H9 (cell line): ENCODE measurements around the gene THOP1. TPM values are rescaled to one million over a fixed set of nuclear protein-coding genes. Genes with fewer than 3 reads are reported as not detected.
A peak's percentile ranks its signal among the peaks of the same experiment; 100 is the strongest.
"Not testable (repeated sequence)": the region's sequence is repeated elsewhere in the genome, so short reads cannot be mapped to it uniquely, and the experiment has no call there.

Experiments
- DNase-seq: peaks from one replicate; pipeline ENCODE4 v3.0.0-alpha.2; 2017
- H2AFZ ChIP-seq: one replicate; pipeline ENCODE4 v1.6.1; 2013; ENCODE audit warnings: mild to moderate bottlenecking, low read length, control low read depth, moderate library complexity
- H2AK5ac ChIP-seq: 2 replicates; pipeline ENCODE4 v1.6.1; 2013; ENCODE audit warnings: low read length, control low read depth, mixed read lengths; ENCODE audit not compliant: insufficient read length
- H2BK120ac ChIP-seq: one replicate; pipeline ENCODE4 v1.6.1; 2013; ENCODE audit warnings: low read depth, mild to moderate bottlenecking, low read length, control low read depth, inconsistent platforms; ENCODE audit not compliant: poor library complexity, severe bottlenecking
- H2BK12ac ChIP-seq: 2 replicates; pipeline ENCODE4 v1.6.1; 2013; ENCODE audit warnings: low read length, control low read depth, mixed read lengths, low read depth; ENCODE audit not compliant: insufficient read length
- H2BK15ac ChIP-seq: 2 replicates; pipeline ENCODE4 v1.6.1; 2013; ENCODE audit warnings: low read depth, low read length, control low read depth
- H2BK20ac ChIP-seq: one replicate; pipeline ENCODE4 v1.6.1; 2013; ENCODE audit warnings: low read depth, mild to moderate bottlenecking, low read length, control low read depth, inconsistent platforms; ENCODE audit not compliant: poor library complexity, severe bottlenecking
- H2BK5ac ChIP-seq: 2 replicates; pipeline ENCODE4 v1.6.1; 2013; ENCODE audit warnings: low read length, control low read depth, mixed read lengths; ENCODE audit not compliant: insufficient read length
- H3K14ac ChIP-seq: 2 replicates; pipeline ENCODE4 v1.6.1; 2013; ENCODE audit warnings: low read length, control low read depth; ENCODE audit not compliant: insufficient read depth
- H3K18ac ChIP-seq: 2 replicates; pipeline ENCODE4 v1.6.1; 2013; ENCODE audit warnings: low read depth, mild to moderate bottlenecking, mixed read lengths, low read length, control low read depth; ENCODE audit not compliant: insufficient read length
- H3K23ac ChIP-seq: 2 replicates; pipeline ENCODE4 v1.6.1; 2013; ENCODE audit warnings: low read length, control low read depth, mixed read lengths, low read depth; ENCODE audit not compliant: insufficient read length
- H3K23me2 ChIP-seq: 2 replicates; pipeline ENCODE4 v1.6.1; 2013; ENCODE audit warnings: low read depth, mild to moderate bottlenecking, mixed read lengths, low read length, control low read depth; ENCODE audit not compliant: insufficient read length, poor library complexity, severe bottlenecking
- H3K27ac ChIP-seq: 2 replicates; pipeline ENCODE4 v1.5.1; 2013; ENCODE audit warnings: low read length, control low read depth, mixed read lengths, low read depth; ENCODE audit not compliant: insufficient read length
- H3K27me3 ChIP-seq: 2 replicates; pipeline ENCODE4 v1.6.1; 2013; ENCODE audit warnings: low read length, control low read depth, inconsistent platforms; ENCODE audit not compliant: insufficient read depth
- H3K4ac ChIP-seq: 2 replicates; pipeline ENCODE4 v1.6.1; 2013; ENCODE audit warnings: low read depth, mild to moderate bottlenecking, control low read depth, inconsistent platforms, low read length, moderate library complexity
- H3K4me1 ChIP-seq: 2 replicates; pipeline ENCODE4 v1.6.1; 2013; ENCODE audit warnings: low read length, control low read depth, inconsistent platforms; ENCODE audit not compliant: insufficient read depth
- H3K4me2 ChIP-seq: 2 replicates; pipeline ENCODE4 v1.6.1; 2013; ENCODE audit warnings: low read length, control low read depth, mixed read lengths; ENCODE audit not compliant: insufficient read length, insufficient read depth
- H3K56ac ChIP-seq: 2 replicates; pipeline ENCODE4 v1.6.1; 2013; ENCODE audit warnings: low read depth, mild to moderate bottlenecking, mixed read lengths, low read length, control low read depth; ENCODE audit not compliant: insufficient read length
- H3K79me1 ChIP-seq: 2 replicates; pipeline ENCODE4 v1.6.1; 2013; ENCODE audit warnings: low read depth, mild to moderate bottlenecking, moderate library complexity, low read length, control low read depth, inconsistent platforms; ENCODE audit not compliant: insufficient read depth, poor library complexity, severe bottlenecking
- H3K79me2 ChIP-seq: 2 replicates; pipeline ENCODE4 v1.6.1; 2013; ENCODE audit warnings: low read length, control low read depth, inconsistent platforms; ENCODE audit not compliant: insufficient read depth
- H3K9ac ChIP-seq: 2 replicates; pipeline ENCODE4 v1.6.1; 2013; ENCODE audit warnings: low read length, control low read depth, mixed read lengths; ENCODE audit not compliant: insufficient read length; ENCODE audit errors: extremely low read depth
- H3K9me3 ChIP-seq: one replicate; pipeline ENCODE4 v1.6.1; 2013; ENCODE audit warnings: low read depth, low read length, inconsistent platforms; ENCODE audit not compliant: control insufficient read depth
- H3T11ph ChIP-seq: one replicate; pipeline ENCODE4 v1.6.1; 2013; ENCODE audit warnings: mild to moderate bottlenecking, low read length, control low read depth, inconsistent platforms
- H4K20me1 ChIP-seq: one replicate; pipeline ENCODE4 v1.6.1; 2013; ENCODE audit not compliant: control insufficient read depth, insufficient read length, insufficient read depth
- H4K5ac ChIP-seq: 2 replicates; pipeline ENCODE4 v1.6.1; 2013; ENCODE audit warnings: low read depth, mild to moderate bottlenecking, mixed read lengths, low read length, control low read depth; ENCODE audit not compliant: insufficient read length
- H4K8ac ChIP-seq: replicated peaks from 2 replicates; pipeline ENCODE4 v1.6.1; 2013; ENCODE audit warnings: low read length, control low read depth, mixed read lengths, low read depth; ENCODE audit not compliant: insufficient read length
- H4K91ac ChIP-seq: 2 replicates; pipeline ENCODE4 v1.6.1; 2013; ENCODE audit warnings: low read depth, mild to moderate bottlenecking, moderate library complexity, mixed read lengths, low read length, control low read depth; ENCODE audit not compliant: insufficient read length
- H3K27ac Mint-ChIP-seq, 3 experiments: 2 replicates in 2 of 3; 3 replicates in 1 of 3; pipeline ENCODE4 v1.8.0; 2020 to 2021; ENCODE audit warnings: mixed read lengths in 3 of 3, mild to moderate bottlenecking in 1 of 3, moderate library complexity in 1 of 3
- H3K27me3 Mint-ChIP-seq: 2 replicates; pipeline ENCODE4 v1.8.0; 2021; ENCODE audit warnings: low read depth, mild to moderate bottlenecking, moderate library complexity, mixed read lengths
- H3K36me3 Mint-ChIP-seq, 3 experiments: 2 replicates in 2 of 3; 3 replicates in 1 of 3; pipeline ENCODE4 v1.8.0; 2020 to 2021; ENCODE audit warnings: low read depth in 3 of 3, mixed read lengths in 3 of 3; ENCODE audit not compliant: insufficient read depth in 1 of 3
- H3K4me1 Mint-ChIP-seq, 2 experiments: 2 replicates each; pipeline ENCODE4 v1.8.0; 2020; ENCODE audit warnings: mixed read lengths in 2 of 2
- H3K4me3 Mint-ChIP-seq, 2 experiments: 2 replicates in 1 of 2; 3 replicates in 1 of 2; pipeline ENCODE4 v1.8.0; 2020 to 2021; ENCODE audit warnings: mild to moderate bottlenecking in 2 of 2, mixed read lengths in 2 of 2, moderate library complexity in 1 of 2
- H3K9me3 Mint-ChIP-seq, 2 experiments: 2 replicates in 1 of 2; 3 replicates in 1 of 2; pipeline ENCODE4 v1.8.0; 2020; ENCODE audit warnings: mild to moderate bottlenecking in 2 of 2, mixed read lengths in 2 of 2, moderate library complexity in 1 of 2
- CTCF ChIP-seq: fragments of 200-600 bp; sonication (generic); conservative IDR thresholded peaks from 3 replicates; pipeline ENCODE4 v1.8.0; 2021; ENCODE audit warnings: antibody characterized with exemption, mild to moderate bottlenecking
- WGBS: extraction: QIAGEN DNeasy Blood & Tissue Kit; methylation state at CpG from one replicate; pipeline ENCODE4 v1.1.7; 2013; ENCODE audit warnings: missing lambda C conversion rate, low lambda C conversion rate, mixed read lengths; ENCODE audit not compliant: insufficient read length; ENCODE audit errors: extremely low coverage; 5-methylcytosine and 5-hydroxymethylcytosine counted together
- total RNA-seq: library from RNA; stranded (reverse); gene quantifications from 2 replicates; pipeline ENCODE4 v1.2.1, GENCODE V29; 2021

The THOP1 gene
- total RNA-seq, 1 experiment from 2014 or later: 150 TPM

GRCh38 chr19:2816641-2817040 lies 31.3 kb downstream of the THOP1 start:
- no CpG with 5 or more reads among the region's 16 CpGs for WGBS
- Histone ChIP-seq H3K79me2 (no peaks in the 10 kb centered on the region), H4K5ac (no peak overlapping the region), H3K27me3 (no peaks in the 10 kb centered on the region), H3K18ac (no peak overlapping the region), H3K56ac (no peak overlapping the region), H4K20me1 (peaks cover 2% of the 10 kb centered on the region), H3K9me3 (no peaks in the 10 kb centered on the region), H4K8ac (no peak overlapping the region), H4K91ac (no peak overlapping the region), H3K23ac (no peak overlapping the region), H2AFZ (no peak overlapping the region), H2BK5ac (no peak overlapping the region), H3K4me2 (no peak overlapping the region), H3T11ph (no peak overlapping the region), H2BK12ac (no peak overlapping the region), H2BK15ac (no peak overlapping the region), H2BK120ac (no peak overlapping the region), H3K23me2 (no peaks in the 10 kb centered on the region), H3K27ac (no peak overlapping the region), H3K4me1 (no peaks in the 10 kb centered on the region), H3K9ac (no peak overlapping the region), H2AK5ac (no peak overlapping the region), H2BK20ac (no peak overlapping the region), H3K79me1 (no peaks in the 10 kb centered on the region), H3K4ac (no peak overlapping the region), H3K14ac (no peak overlapping the region; the same call in 1 of the 2 replicates)
- Mint-ChIP-seq H3K36me3 (peaks cover 4 to 20% (median 6%) of the 10 kb centered on the region in 3 experiments; a peak in 6 of 7 replicates), H3K4me1 (peaks cover 3% of the 10 kb centered on the region in 2 experiments; a peak in 1 of 4 replicates), H3K9me3 (peaks cover 0 to 2% of the 10 kb centered on the region in 2 experiments; a peak in 3 of 5 replicates), H3K27me3 (peaks cover 1% of the 10 kb centered on the region), H3K4me3 (no peak overlapping the region), H3K27ac (no peak overlapping the region; a peak in 1 of 7 replicates)
- DNase-seq: peak; percentile 26
- TF ChIP-seq CTCF: no peak

GRCh38 chr19:2817237-2817829 lies 32.0 kb downstream of the THOP1 start:
- not testable (repeated sequence) for H4K8ac ChIP-seq, H3K27me3 Mint-ChIP-seq, H3K23me2 ChIP-seq, H3K9me3 Mint-ChIP-seq, H3K14ac ChIP-seq, H3K4me3 Mint-ChIP-seq, H3K23ac ChIP-seq, H2BK12ac ChIP-seq, H3K56ac ChIP-seq, H2BK5ac ChIP-seq, H2AFZ ChIP-seq, H2AK5ac ChIP-seq, H3K18ac ChIP-seq, H3K27me3 ChIP-seq, H4K5ac ChIP-seq, H3K4me2 ChIP-seq, H2BK120ac ChIP-seq, H3K4ac ChIP-seq, H3K4me1 ChIP-seq, H4K20me1 ChIP-seq, H3K9ac ChIP-seq, H2BK15ac ChIP-seq, H3K27ac ChIP-seq, H3K9me3 ChIP-seq, H3K79me1 ChIP-seq, H3K79me2 ChIP-seq, H2BK20ac ChIP-seq, H3T11ph ChIP-seq, H4K91ac ChIP-seq, H3K4me1 Mint-ChIP-seq
- no CpG with 5 or more reads among the region's 22 CpGs for WGBS
- Mint-ChIP-seq H3K36me3 (peaks cover 4 to 16% (median 6%) of the 10 kb centered on the region in 3 experiments; a peak in 6 of 7 replicates), H3K27ac (0 out of 7 replicates have a peak overlapping the region, but pooled peaks of 1 of the 3 experiments have one; percentile 64)
- peak; percentile 94 for DNase-seq
